H1 (cell line): Measurements from ENCODE around the gene PSMC3. TPM values are rescaled to one million over a fixed set of nuclear protein-coding genes. Genes with fewer than 3 reads are reported as not detected.

Source experiments
- BACH1 ChIP-seq: IDR thresholded peaks from 2 replicates; pipeline ENCODE4 v1.6.1; 2012; ENCODE audit warnings: low read length, improper control_type of control experiment
- CHD1 ChIP-seq: IDR thresholded peaks from 2 replicates; pipeline ENCODE4 v1.6.1; 2012; ENCODE audit warnings: low read depth, low read length, improper control_type of control experiment
- CREB1 ChIP-seq: IDR thresholded peaks from 2 replicates; pipeline ENCODE4 v1.6.1; 2012; ENCODE audit warnings: inconsistent platforms
- KDM1A ChIP-seq: fragments of 200-600, 300-600 bp; sonication (generic); IDR thresholded peaks from 2 replicates; pipeline ENCODE4 v1.7.1; 2016; ENCODE audit warnings: mild to moderate bottlenecking, low read length, borderline replicate concordance
- NANOG ChIP-seq: IDR thresholded peaks from 2 replicates; pipeline ENCODE4 v1.6.1; 2011; ENCODE audit warnings: low read length, low read depth, mild to moderate bottlenecking, inconsistent platforms; ENCODE audit not compliant: insufficient read depth, poor library complexity, severe bottlenecking
- RXRA ChIP-seq: IDR thresholded peaks from 2 replicates; pipeline ENCODE4 v1.6.1; 2011; ENCODE audit warnings: low read depth, mild to moderate bottlenecking, low read length, moderate library complexity; ENCODE audit not compliant: insufficient read depth
- SP4 ChIP-seq: IDR thresholded peaks from 2 replicates; pipeline ENCODE4 v1.6.1; 2012; ENCODE audit warnings: low read length, inconsistent platforms
- ZNF274 ChIP-seq: IDR thresholded peaks from 2 replicates; pipeline ENCODE4 v1.7.0; 2012; ENCODE audit warnings: low read length, borderline replicate concordance; ENCODE audit errors: extremely low read depth
- polyA plus RNA-seq, 7 experiments: library from polyadenylated mRNA; depleted of rRNA in 3 of 7; stranded (reverse) in 5 of 7; unstranded in 2 of 7; fragments of >200 nt in 5 of 7; fragments of 200-250 nt in 2 of 7; gene quantifications; 1 replicate in 5 of 7; 2 replicates in 1 of 7; 4 replicates in 1 of 7; pipeline versions ENCODE4 v1.2.1 to v1.2.3, GENCODE V29; 2011 to 2013; ENCODE audit warnings: missing spikeins in 2 of 7, mixed read lengths in 2 of 7
- total RNA-seq: library from RNA; stranded (reverse); fragmentation: NEBNext Ultra II Directional; extraction: Animal tissue kit (Norgen Biotek cat#: 25700); gene quantifications from 2 replicates; pipeline ENCODE4 v1.2.1, GENCODE V29; 2021
- TF ChIP-seq, protein P1 (sequence below): fragments of 300-600 bp; sonication (generic); IDR thresholded peaks from 2 replicates; pipeline ENCODE4 v1.7.1; 2012; ENCODE audit warnings: low read length, moderate library complexity, mild to moderate bottlenecking, inconsistent platforms; ENCODE audit not compliant: insufficient replicate concordance
- TF ChIP-seq, protein P2 (sequence below): IDR thresholded peaks from 2 replicates; pipeline ENCODE4 v1.6.1; 2012; ENCODE audit warnings: low read length, inconsistent platforms
- TF ChIP-seq, protein P3 (sequence below): IDR thresholded peaks from 2 replicates; pipeline ENCODE4 v1.6.1; 2012; ENCODE audit warnings: inconsistent platforms

The PSMC3 gene
- total and polyA plus RNA-seq, 2 of the 8 experiments (the other 6 are each of a cell fraction or from before 2014, with no cell fraction given): 105 to 160 TPM

DNA sequence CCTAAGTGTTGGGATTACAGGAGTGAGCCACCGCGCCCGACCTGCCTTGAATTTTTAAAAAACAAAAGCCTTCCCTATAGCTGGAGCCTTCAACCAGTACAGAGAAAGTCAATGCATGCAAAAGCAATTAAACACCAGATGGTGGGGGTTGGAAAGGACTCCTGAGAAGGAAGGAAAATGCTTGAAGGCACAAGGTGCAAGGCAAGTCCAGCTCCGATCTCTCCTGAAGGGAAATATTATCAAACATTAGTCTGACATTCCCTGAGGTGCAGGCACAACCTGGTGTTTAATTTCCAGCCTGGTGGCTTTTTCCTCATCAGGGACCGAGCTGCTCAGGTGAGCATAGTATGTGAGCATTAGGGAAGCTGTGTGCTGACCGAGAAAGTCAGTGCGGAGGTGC, 35.6 kb upstream of the PSMC3 start (continued):
- TF ChIP-seq, protein P1, sequence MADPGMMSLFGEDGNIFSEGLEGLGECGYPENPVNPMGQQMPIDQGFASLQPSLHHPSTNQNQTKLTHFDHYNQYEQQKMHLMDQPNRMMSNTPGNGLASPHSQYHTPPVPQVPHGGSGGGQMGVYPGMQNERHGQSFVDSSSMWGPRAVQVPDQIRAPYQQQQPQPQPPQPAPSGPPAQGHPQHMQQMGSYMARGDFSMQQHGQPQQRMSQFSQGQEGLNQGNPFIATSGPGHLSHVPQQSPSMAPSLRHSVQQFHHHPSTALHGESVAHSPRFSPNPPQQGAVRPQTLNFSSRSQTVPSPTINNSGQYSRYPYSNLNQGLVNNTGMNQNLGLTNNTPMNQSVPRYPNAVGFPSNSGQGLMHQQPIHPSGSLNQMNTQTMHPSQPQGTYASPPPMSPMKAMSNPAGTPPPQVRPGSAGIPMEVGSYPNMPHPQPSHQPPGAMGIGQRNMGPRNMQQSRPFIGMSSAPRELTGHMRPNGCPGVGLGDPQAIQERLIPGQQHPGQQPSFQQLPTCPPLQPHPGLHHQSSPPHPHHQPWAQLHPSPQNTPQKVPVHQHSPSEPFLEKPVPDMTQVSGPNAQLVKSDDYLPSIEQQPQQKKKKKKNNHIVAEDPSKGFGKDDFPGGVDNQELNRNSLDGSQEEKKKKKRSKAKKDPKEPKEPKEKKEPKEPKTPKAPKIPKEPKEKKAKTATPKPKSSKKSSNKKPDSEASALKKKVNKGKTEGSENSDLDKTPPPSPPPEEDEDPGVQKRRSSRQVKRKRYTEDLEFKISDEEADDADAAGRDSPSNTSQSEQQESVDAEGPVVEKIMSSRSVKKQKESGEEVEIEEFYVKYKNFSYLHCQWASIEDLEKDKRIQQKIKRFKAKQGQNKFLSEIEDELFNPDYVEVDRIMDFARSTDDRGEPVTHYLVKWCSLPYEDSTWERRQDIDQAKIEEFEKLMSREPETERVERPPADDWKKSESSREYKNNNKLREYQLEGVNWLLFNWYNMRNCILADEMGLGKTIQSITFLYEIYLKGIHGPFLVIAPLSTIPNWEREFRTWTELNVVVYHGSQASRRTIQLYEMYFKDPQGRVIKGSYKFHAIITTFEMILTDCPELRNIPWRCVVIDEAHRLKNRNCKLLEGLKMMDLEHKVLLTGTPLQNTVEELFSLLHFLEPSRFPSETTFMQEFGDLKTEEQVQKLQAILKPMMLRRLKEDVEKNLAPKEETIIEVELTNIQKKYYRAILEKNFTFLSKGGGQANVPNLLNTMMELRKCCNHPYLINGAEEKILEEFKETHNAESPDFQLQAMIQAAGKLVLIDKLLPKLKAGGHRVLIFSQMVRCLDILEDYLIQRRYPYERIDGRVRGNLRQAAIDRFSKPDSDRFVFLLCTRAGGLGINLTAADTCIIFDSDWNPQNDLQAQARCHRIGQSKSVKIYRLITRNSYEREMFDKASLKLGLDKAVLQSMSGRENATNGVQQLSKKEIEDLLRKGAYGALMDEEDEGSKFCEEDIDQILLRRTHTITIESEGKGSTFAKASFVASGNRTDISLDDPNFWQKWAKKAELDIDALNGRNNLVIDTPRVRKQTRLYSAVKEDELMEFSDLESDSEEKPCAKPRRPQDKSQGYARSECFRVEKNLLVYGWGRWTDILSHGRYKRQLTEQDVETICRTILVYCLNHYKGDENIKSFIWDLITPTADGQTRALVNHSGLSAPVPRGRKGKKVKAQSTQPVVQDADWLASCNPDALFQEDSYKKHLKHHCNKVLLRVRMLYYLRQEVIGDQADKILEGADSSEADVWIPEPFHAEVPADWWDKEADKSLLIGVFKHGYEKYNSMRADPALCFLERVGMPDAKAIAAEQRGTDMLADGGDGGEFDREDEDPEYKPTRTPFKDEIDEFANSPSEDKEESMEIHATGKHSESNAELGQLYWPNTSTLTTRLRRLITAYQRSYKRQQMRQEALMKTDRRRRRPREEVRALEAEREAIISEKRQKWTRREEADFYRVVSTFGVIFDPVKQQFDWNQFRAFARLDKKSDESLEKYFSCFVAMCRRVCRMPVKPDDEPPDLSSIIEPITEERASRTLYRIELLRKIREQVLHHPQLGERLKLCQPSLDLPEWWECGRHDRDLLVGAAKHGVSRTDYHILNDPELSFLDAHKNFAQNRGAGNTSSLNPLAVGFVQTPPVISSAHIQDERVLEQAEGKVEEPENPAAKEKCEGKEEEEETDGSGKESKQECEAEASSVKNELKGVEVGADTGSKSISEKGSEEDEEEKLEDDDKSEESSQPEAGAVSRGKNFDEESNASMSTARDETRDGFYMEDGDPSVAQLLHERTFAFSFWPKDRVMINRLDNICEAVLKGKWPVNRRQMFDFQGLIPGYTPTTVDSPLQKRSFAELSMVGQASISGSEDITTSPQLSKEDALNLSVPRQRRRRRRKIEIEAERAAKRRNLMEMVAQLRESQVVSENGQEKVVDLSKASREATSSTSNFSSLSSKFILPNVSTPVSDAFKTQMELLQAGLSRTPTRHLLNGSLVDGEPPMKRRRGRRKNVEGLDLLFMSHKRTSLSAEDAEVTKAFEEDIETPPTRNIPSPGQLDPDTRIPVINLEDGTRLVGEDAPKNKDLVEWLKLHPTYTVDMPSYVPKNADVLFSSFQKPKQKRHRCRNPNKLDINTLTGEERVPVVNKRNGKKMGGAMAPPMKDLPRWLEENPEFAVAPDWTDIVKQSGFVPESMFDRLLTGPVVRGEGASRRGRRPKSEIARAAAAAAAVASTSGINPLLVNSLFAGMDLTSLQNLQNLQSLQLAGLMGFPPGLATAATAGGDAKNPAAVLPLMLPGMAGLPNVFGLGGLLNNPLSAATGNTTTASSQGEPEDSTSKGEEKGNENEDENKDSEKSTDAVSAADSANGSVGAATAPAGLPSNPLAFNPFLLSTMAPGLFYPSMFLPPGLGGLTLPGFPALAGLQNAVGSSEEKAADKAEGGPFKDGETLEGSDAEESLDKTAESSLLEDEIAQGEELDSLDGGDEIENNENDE: no peak
- TF ChIP-seq ZNF274 (no peak), BACH1 (no peak), SP4 (no peak), CREB1 (no peak), NANOG (no peak), CHD1 (no peak), RXRA (no peak), KDM1A (no peak)
- TF ChIP-seq, protein P2, sequence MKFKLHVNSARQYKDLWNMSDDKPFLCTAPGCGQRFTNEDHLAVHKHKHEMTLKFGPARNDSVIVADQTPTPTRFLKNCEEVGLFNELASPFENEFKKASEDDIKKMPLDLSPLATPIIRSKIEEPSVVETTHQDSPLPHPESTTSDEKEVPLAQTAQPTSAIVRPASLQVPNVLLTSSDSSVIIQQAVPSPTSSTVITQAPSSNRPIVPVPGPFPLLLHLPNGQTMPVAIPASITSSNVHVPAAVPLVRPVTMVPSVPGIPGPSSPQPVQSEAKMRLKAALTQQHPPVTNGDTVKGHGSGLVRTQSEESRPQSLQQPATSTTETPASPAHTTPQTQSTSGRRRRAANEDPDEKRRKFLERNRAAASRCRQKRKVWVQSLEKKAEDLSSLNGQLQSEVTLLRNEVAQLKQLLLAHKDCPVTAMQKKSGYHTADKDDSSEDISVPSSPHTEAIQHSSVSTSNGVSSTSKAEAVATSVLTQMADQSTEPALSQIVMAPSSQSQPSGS: no peak
- TF ChIP-seq, protein P3, sequence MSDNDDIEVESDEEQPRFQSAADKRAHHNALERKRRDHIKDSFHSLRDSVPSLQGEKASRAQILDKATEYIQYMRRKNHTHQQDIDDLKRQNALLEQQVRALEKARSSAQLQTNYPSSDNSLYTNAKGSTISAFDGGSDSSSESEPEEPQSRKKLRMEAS: no peak
